ENCODE data around the gene F5. TPM values are rescaled to one million over a fixed set of nuclear protein-coding genes. Genes with fewer than 3 reads are reported as not detected.

F5 gene
- total RNA-seq, 2 experiments from 2014 or later, result not detected

DNA sequence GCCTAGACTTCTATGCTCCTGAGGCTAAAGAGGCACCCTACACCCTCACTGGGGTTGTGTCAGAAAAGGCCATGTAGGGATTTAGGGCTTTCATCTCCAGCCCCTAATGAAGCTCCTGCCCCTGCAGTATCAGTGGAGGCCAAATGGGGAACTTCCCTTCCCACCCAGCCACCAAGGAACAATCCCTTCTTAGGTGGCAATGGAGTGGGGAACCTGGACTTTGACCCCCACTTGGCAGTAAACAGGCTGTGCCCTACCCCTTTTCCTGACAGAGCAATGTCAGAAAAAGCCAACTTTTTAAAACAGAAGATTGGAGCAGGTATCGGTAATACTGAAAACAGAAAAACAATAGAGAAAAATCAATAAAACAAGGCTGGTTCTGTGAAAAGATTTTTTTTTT lies 65.1 kb downstream of the F5 start:
- H3K9me3 ChIP-seq (ENCODE audit: low read length), result no peaks in the 10 kb centered on the region
- no peaks in the 10 kb centered on the region for H3K36me3 ChIP-seq (ENCODE audit: insufficient read depth, low read length)
- CTCF ChIA-PET (ENCODE audit: unreplicated experiment), result no interaction called here
- no peaks in the 10 kb centered on the region for H3K4me1 ChIP-seq (ENCODE audit: insufficient read depth, low read length, poor library complexity, severe bottlenecking)
- no peaks in the 10 kb centered on the region for H3K79me2 ChIP-seq (ENCODE audit: insufficient read depth, low read depth, low read length)
- no peaks in the 10 kb centered on the region for H4K20me1 ChIP-seq (ENCODE audit: insufficient read depth, low read length)
- DNase-seq (ENCODE audit: low spot score), result no peak
- TF ChIP-seq EZH2phosphoT487 (IDR thresholded peaks at IDR 0.05; ENCODE audit: borderline replicate concordance, low read depth, low read length), result no peak
- no TSS peak for BruUV-seq (replicated peaks)
- no peak overlapping the region for H3K4me2 ChIP-seq (ENCODE audit: low read length)
- no peaks in the 10 kb centered on the region for H3K9me2 ChIP-seq (ENCODE audit: insufficient read depth, low read length)
- intact Hi-C loops (cut with micrococcal nuclease; ENCODE audit: unreplicated experiment), result no loop called here
- no peak overlapping the region for H3K27ac ChIP-seq (ENCODE audit: low read depth, low read length, poor library complexity, severe bottlenecking)
- H3K4me3 ChIP-seq (ENCODE audit: low read depth, low read length, poor library complexity, severe bottlenecking), result no peak overlapping the region
- POLR2A ChIA-PET, result interaction anchor here (0.6 kb wide), 1 partner anchor 929 kb away, joined by 3 read pairs; no protein-coding TSS in a partner anchor
- no peak overlapping the region for H2AFZ ChIP-seq (ENCODE audit: low read length)

DNA sequence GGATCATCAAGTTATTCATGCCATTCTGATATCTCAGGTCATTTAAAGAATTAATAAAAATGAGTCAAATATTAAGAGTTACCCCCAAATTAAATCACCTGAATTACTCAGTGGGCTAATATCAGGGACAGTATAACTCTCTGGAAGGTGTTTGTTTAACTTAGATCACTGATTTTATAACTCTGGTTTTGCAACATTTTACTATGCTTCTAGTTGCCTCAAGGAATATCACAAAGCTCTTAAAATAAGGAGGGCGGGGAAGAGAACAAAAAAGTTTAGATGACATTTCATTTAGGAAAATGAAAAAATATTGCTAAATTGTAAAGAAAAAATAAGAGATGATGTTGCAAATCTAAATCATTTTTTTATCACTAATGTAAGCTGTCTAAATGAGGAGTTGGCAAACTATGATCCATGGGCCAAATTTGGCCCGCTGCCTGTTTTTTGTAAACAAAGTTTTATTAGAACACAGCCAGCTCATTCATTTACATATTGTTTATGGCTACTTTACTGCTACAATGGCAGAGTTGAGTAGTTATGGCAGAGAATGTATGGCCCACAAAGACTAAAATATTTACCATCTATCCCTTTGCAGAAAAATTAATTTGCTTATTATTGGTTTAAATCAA lies 68.6 kb downstream of the F5 start:
- Histone ChIP-seq H4K20me1 (ENCODE audit: insufficient read depth, low read length) (no peaks in the 10 kb centered on the region), H3K9me2 (ENCODE audit: insufficient read depth, low read length) (no peaks in the 10 kb centered on the region), H3K27ac (ENCODE audit: low read depth, low read length, poor library complexity, severe bottlenecking) (no peak overlapping the region), H3K4me2 (ENCODE audit: low read length) (no peak overlapping the region), H3K36me3 (ENCODE audit: insufficient read depth, low read length) (no peaks in the 10 kb centered on the region), H3K79me2 (ENCODE audit: insufficient read depth, low read depth, low read length) (no peaks in the 10 kb centered on the region), H3K9me3 (ENCODE audit: low read length) (no peaks in the 10 kb centered on the region), H3K4me3 (ENCODE audit: low read depth, low read length, poor library complexity, severe bottlenecking) (no peak overlapping the region), H2AFZ (ENCODE audit: low read length) (no peak overlapping the region), H3K4me1 (ENCODE audit: insufficient read depth, low read length, poor library complexity, severe bottlenecking) (no peaks in the 10 kb centered on the region)
- CTCF ChIA-PET (ENCODE audit: unreplicated experiment), result no interaction called here
- no TSS peak for BruUV-seq (replicated peaks)
- TF ChIP-seq, protein P1, sequence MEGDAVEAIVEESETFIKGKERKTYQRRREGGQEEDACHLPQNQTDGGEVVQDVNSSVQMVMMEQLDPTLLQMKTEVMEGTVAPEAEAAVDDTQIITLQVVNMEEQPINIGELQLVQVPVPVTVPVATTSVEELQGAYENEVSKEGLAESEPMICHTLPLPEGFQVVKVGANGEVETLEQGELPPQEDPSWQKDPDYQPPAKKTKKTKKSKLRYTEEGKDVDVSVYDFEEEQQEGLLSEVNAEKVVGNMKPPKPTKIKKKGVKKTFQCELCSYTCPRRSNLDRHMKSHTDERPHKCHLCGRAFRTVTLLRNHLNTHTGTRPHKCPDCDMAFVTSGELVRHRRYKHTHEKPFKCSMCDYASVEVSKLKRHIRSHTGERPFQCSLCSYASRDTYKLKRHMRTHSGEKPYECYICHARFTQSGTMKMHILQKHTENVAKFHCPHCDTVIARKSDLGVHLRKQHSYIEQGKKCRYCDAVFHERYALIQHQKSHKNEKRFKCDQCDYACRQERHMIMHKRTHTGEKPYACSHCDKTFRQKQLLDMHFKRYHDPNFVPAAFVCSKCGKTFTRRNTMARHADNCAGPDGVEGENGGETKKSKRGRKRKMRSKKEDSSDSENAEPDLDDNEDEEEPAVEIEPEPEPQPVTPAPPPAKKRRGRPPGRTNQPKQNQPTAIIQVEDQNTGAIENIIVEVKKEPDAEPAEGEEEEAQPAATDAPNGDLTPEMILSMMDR (conservative IDR thresholded peaks at IDR 0.05; ENCODE audit: low read length), result no peak
- no peak for TF ChIP-seq EZH2phosphoT487 (IDR thresholded peaks at IDR 0.05; ENCODE audit: borderline replicate concordance, low read depth, low read length)
- intact Hi-C loops (cut with micrococcal nuclease; ENCODE audit: unreplicated experiment), result no loop called here
- POLR2A ChIA-PET, result no interaction called here
- DNase-seq (ENCODE audit: low spot score), result no peak

DNA sequence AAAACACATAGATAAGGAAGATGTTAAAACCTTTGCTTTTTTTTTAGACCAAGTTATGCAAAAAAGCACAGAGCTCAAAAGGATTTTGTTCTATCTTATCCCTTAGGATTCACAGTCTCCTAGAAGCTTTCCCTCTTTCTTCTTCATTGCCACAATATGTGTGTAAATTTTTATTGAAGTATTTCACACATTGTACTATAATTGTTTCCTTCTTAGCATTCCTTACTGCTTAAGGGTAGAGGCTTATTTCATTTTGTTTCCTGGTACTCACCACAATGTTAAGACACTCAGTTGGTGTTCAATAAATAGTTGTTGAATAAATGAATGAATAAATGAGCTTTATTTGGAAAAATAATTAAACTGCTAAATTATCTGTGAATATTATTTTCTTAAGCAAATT lies 70.6 kb downstream of the F5 start:
- no TSS peak for BruUV-seq (replicated peaks)
- ChIA-PET POLR2A (interaction anchor here (1.2 kb wide), 1 partner anchor 33 kb away, joined by 6 read pairs; no protein-coding TSS in a partner anchor), CTCF (ENCODE audit: unreplicated experiment) (no interaction called here)
- no peak overlapping the region for H3K4me3 ChIP-seq (ENCODE audit: low read depth, low read length, poor library complexity, severe bottlenecking)
- no peak overlapping the region for H3K27ac ChIP-seq (ENCODE audit: low read depth, low read length, poor library complexity, severe bottlenecking)
- no peaks in the 10 kb centered on the region for H4K20me1 ChIP-seq (ENCODE audit: insufficient read depth, low read length)
- TF ChIP-seq, protein P1 (conservative IDR thresholded peaks at IDR 0.05; ENCODE audit: low read length), result no peak
- TF ChIP-seq EZH2phosphoT487 (IDR thresholded peaks at IDR 0.05; ENCODE audit: borderline replicate concordance, low read depth, low read length), result no peak
- no peak overlapping the region for H3K4me2 ChIP-seq (ENCODE audit: low read length)
- H3K79me2 ChIP-seq (ENCODE audit: insufficient read depth, low read depth, low read length), result no peaks in the 10 kb centered on the region
- H3K36me3 ChIP-seq (ENCODE audit: insufficient read depth, low read length), result no peaks in the 10 kb centered on the region
- H3K9me2 ChIP-seq (ENCODE audit: insufficient read depth, low read length), result no peaks in the 10 kb centered on the region
- DNase-seq (ENCODE audit: low spot score), result no peak
- H3K9me3 ChIP-seq (ENCODE audit: low read length), result no peaks in the 10 kb centered on the region
- no peak overlapping the region for H2AFZ ChIP-seq (ENCODE audit: low read length)
- intact Hi-C loops (cut with micrococcal nuclease; ENCODE audit: unreplicated experiment), result no loop called here
- H3K4me1 ChIP-seq (ENCODE audit: insufficient read depth, low read length, poor library complexity, severe bottlenecking), result no peaks in the 10 kb centered on the region

Measured in OCI-LY7 (cell line).